ENCODE data around the gene ANKDD1B.

The ANKDD1B gene

GRCh38 chr5:75588666-75589065, 22.6 kb upstream of the ANKDD1B start:
- no peak for TF ChIP-seq ZNF266 (tag by site-specific recombination; IDR thresholded peaks at IDR 0.05; ENCODE audit: low read depth)
- Histone ChIP-seq H3K4me1 (ENCODE audit: control insufficient read depth, insufficient read depth, low read length) (no peaks in the 10 kb centered on the region), H3K27ac (ENCODE audit: extremely low read depth, low read depth, low read length) (no peak overlapping the region), H3K4me3 (ENCODE audit: low read depth, low read length) (no peak overlapping the region), H3K36me3 (ENCODE audit: control insufficient read depth in 2 of 2, insufficient read depth in 1 of 2, low read length in 2 of 2) (peaks cover 10 to 27% of the 10 kb centered on the region in 2 experiments), H3K9me3 (ENCODE audit: control insufficient read depth, insufficient read depth, low read depth, low read length) (no peaks in the 10 kb centered on the region)
- ChIA-PET CTCF (interaction anchor here (1.0 kb wide), 1 partner anchor 23 kb away, joined by 4 read pairs; no protein-coding TSS in a partner anchor), POLR2A (no interaction called here)

GRCh38 chr5:75600535-75600934, 10.7 kb upstream of the ANKDD1B start:
- TF ChIP-seq HOXC10 (CRISPR knock-in tag; IDR thresholded peaks at IDR 0.05) = no peak
- TF ChIP-seq ZNF830 (tag by site-specific recombination; IDR thresholded peaks at IDR 0.05; ENCODE audit: low read depth) = no peak
- TF ChIP-seq ZNF174 (tag by site-specific recombination; IDR thresholded peaks at IDR 0.05) = no peak
- TF ChIP-seq, protein P1, sequence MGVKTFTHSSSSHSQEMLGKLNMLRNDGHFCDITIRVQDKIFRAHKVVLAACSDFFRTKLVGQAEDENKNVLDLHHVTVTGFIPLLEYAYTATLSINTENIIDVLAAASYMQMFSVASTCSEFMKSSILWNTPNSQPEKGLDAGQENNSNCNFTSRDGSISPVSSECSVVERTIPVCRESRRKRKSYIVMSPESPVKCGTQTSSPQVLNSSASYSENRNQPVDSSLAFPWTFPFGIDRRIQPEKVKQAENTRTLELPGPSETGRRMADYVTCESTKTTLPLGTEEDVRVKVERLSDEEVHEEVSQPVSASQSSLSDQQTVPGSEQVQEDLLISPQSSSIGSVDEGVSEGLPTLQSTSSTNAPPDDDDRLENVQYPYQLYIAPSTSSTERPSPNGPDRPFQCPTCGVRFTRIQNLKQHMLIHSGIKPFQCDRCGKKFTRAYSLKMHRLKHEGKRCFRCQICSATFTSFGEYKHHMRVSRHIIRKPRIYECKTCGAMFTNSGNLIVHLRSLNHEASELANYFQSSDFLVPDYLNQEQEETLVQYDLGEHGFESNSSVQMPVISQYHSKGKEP (tag by site-specific recombination; IDR thresholded peaks at IDR 0.05) = no peak
- TF ChIP-seq GLIS1 (tag by site-specific recombination; IDR thresholded peaks at IDR 0.05) = no peak
- TF ChIP-seq ZNF266 (tag by site-specific recombination; IDR thresholded peaks at IDR 0.05; ENCODE audit: low read depth) = no peak
- TF ChIP-seq ZXDB (tag by site-specific recombination; IDR thresholded peaks at IDR 0.05) = no peak
- TF ChIP-seq, protein P2, sequence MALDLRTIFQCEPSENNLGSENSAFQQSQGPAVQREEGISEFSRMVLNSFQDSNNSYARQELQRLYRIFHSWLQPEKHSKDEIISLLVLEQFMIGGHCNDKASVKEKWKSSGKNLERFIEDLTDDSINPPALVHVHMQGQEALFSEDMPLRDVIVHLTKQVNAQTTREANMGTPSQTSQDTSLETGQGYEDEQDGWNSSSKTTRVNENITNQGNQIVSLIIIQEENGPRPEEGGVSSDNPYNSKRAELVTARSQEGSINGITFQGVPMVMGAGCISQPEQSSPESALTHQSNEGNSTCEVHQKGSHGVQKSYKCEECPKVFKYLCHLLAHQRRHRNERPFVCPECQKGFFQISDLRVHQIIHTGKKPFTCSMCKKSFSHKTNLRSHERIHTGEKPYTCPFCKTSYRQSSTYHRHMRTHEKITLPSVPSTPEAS (tag by site-specific recombination; IDR thresholded peaks at IDR 0.05) = no peak
- no peak for TF ChIP-seq GFI1B (tag by site-specific recombination; IDR thresholded peaks at IDR 0.05)
- no peak for TF ChIP-seq MYNN (tag by site-specific recombination; IDR thresholded peaks at IDR 0.05; ENCODE audit: borderline replicate concordance)
- TF ChIP-seq, protein P3, sequence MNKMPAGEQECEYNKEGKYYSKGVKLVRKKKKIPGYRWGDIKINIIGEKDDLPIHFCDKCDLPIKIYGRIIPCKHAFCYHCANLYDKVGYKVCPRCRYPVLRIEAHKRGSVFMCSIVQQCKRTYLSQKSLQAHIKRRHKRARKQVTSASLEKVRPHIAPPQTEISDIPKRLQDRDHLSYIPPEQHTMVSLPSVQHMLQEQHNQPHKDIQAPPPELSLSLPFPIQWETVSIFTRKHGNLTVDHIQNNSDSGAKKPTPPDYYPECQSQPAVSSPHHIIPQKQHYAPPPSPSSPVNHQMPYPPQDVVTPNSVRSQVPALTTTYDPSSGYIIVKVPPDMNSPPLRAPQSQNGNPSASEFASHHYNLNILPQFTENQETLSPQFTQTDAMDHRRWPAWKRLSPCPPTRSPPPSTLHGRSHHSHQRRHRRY (tag by site-specific recombination; IDR thresholded peaks at IDR 0.05) = no peak
- Histone ChIP-seq H3K36me3 (ENCODE audit: control insufficient read depth in 2 of 2, insufficient read depth in 1 of 2, low read length in 2 of 2) (peaks cover 4 to 24% of the 10 kb centered on the region in 2 experiments; a peak in 2 of 3 replicates), H3K27ac (ENCODE audit: extremely low read depth, low read depth, low read length) (no peak overlapping the region), H3K4me1 (ENCODE audit: control insufficient read depth, insufficient read depth, low read length) (no peaks in the 10 kb centered on the region), H3K4me3 (ENCODE audit: low read depth, low read length) (no peak overlapping the region), H3K9me3 (ENCODE audit: control insufficient read depth, insufficient read depth, low read depth, low read length) (no peaks in the 10 kb centered on the region)
- ChIA-PET CTCF (no interaction called here), POLR2A (no interaction called here)

GRCh38 chr5:75601567-75601966, 9.7 kb upstream of the ANKDD1B start:
- H3K9me3 ChIP-seq (ENCODE audit: control insufficient read depth, insufficient read depth, low read depth, low read length) = no peaks in the 10 kb centered on the region
- no peak overlapping the region for H3K4me3 ChIP-seq (ENCODE audit: low read depth, low read length)
- ChIA-PET CTCF (no interaction called here), POLR2A (no interaction called here)
- TF ChIP-seq, protein P4, sequence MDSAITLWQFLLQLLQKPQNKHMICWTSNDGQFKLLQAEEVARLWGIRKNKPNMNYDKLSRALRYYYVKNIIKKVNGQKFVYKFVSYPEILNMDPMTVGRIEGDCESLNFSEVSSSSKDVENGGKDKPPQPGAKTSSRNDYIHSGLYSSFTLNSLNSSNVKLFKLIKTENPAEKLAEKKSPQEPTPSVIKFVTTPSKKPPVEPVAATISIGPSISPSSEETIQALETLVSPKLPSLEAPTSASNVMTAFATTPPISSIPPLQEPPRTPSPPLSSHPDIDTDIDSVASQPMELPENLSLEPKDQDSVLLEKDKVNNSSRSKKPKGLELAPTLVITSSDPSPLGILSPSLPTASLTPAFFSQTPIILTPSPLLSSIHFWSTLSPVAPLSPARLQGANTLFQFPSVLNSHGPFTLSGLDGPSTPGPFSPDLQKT (IDR thresholded peaks at IDR 0.05; ENCODE audit: borderline replicate concordance, low read depth, low read length) = no peak
- TF ChIP-seq, protein P5, sequence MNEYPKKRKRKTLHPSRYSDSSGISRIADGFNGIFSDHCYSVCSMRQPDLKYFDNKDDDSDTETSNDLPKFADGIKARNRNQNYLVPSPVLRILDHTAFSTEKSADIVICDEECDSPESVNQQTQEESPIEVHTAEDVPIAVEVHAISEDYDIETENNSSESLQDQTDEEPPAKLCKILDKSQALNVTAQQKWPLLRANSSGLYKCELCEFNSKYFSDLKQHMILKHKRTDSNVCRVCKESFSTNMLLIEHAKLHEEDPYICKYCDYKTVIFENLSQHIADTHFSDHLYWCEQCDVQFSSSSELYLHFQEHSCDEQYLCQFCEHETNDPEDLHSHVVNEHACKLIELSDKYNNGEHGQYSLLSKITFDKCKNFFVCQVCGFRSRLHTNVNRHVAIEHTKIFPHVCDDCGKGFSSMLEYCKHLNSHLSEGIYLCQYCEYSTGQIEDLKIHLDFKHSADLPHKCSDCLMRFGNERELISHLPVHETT (tag by site-specific recombination; IDR thresholded peaks at IDR 0.05) = no peak
- TF ChIP-seq, protein P6, sequence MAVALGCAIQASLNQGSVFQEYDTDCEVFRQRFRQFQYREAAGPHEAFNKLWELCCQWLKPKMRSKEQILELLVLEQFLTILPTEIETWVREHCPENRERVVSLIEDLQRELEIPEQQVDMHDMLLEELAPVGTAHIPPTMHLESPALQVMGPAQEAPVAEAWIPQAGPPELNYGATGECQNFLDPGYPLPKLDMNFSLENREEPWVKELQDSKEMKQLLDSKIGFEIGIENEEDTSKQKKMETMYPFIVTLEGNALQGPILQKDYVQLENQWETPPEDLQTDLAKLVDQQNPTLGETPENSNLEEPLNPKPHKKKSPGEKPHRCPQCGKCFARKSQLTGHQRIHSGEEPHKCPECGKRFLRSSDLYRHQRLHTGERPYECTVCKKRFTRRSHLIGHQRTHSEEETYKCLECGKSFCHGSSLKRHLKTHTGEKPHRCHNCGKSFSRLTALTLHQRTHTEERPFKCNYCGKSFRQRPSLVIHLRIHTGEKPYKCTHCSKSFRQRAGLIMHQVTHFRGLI (tag by site-specific recombination; IDR thresholded peaks at IDR 0.05) = no peak
- TF ChIP-seq EGR2 (tag by site-specific recombination; IDR thresholded peaks at IDR 0.05; ENCODE audit: low read depth) (no peak), ZNF830 (tag by site-specific recombination; IDR thresholded peaks at IDR 0.05; ENCODE audit: low read depth) (no peak), ZNF624 (tag by site-specific recombination; IDR thresholded peaks at IDR 0.05) (no peak), KLF1 (tag by site-specific recombination; IDR thresholded peaks at IDR 0.05) (no peak), ZNF658 (tag by site-specific recombination; IDR thresholded peaks at IDR 0.05) (no peak)
- H3K36me3 ChIP-seq (ENCODE audit: control insufficient read depth in 2 of 2, insufficient read depth in 1 of 2, low read length in 2 of 2) = peaks cover 4 to 18% of the 10 kb centered on the region in 2 experiments; a peak in 2 of 3 replicates
- no peaks in the 10 kb centered on the region for H3K4me1 ChIP-seq (ENCODE audit: control insufficient read depth, insufficient read depth, low read length)
- no peak overlapping the region for H3K27ac ChIP-seq (ENCODE audit: extremely low read depth, low read depth, low read length)

Data from HEK293 (cell line).